Endothelial cell of umbilical vein (primary cell): Measurements from ENCODE around the gene EIF4E.
"Not testable (repeated sequence)": the region's sequence is repeated elsewhere in the genome, so short reads cannot be mapped to it uniquely, and the experiment has no call there.

Experiments
- CTCF ChIP-seq, 2 donors: IDR thresholded peaks; 1 replicate in 1 of 2; 2 replicates in 1 of 2; pipeline ENCODE4 v1.5.1; 2011; ENCODE audit warnings: low read length in 2 of 2, mild to moderate bottlenecking in 2 of 2, moderate library complexity in 2 of 2, control low read depth in 1 of 2, inconsistent platforms in 1 of 2, low read depth in 1 of 2; ENCODE audit not compliant: insufficient read depth in 1 of 2; ENCODE audit errors: extremely low read depth in 1 of 2
- EZH2 ChIP-seq: IDR thresholded peaks from 2 replicates; pipeline ENCODE4 v1.6.1; 2012; ENCODE audit warnings: borderline replicate concordance, low read depth, mild to moderate bottlenecking, moderate library complexity, low read length, inconsistent platforms; ENCODE audit not compliant: severe bottlenecking
- FOS ChIP-seq: IDR thresholded peaks from 2 replicates; pipeline ENCODE4 v1.6.1; 2011; ENCODE audit warnings: mild to moderate bottlenecking, low read length, moderate library complexity, borderline replicate concordance; ENCODE audit not compliant: insufficient read depth
- MAX ChIP-seq: IDR thresholded peaks from 2 replicates; pipeline ENCODE4 v1.6.1; 2011; ENCODE audit not compliant: insufficient read depth, insufficient read length
- POLR2A ChIP-seq: IDR thresholded peaks from 2 replicates; pipeline ENCODE4 v1.6.1; 2012; ENCODE audit warnings: low read depth, mild to moderate bottlenecking, control low read depth, low read length
- POLR2AphosphoS5 ChIP-seq: IDR thresholded peaks from 2 replicates; pipeline ENCODE4 v1.6.1; 2012; ENCODE audit warnings: low read depth, mild to moderate bottlenecking, control low read depth, low read length, moderate library complexity; ENCODE audit not compliant: insufficient read depth

GRCh38 chr4:98831036-98831435, 97.9 kb downstream of the EIF4E start:
- not testable (repeated sequence) for TF ChIP-seq CTCF (IDR thresholded peaks at IDR 0.05; ENCODE audit: extremely low read depth in 1 of 2, insufficient read depth in 1 of 2, low read depth in 1 of 2, low read length in 2 of 2); POLR2AphosphoS5; POLR2A; FOS; EZH2; MAX
